Stimulated activated CD4-positive, alpha-beta T cell treated with anti-CD3 and anti-CD28 coated beads, Interleukin-1b, Interleukin-23, amount 100 ng/mL, for 1 hour (primary cell): ENCODE data around the gene MAD1L1.

Source experiments
- DNase-seq, 2 donors: peaks; one replicate each; pipeline ENCODE4 v3.0.0-alpha.2; 2020; ENCODE audit warnings: low read depth in 2 of 2

MAD1L1 gene

DNA sequence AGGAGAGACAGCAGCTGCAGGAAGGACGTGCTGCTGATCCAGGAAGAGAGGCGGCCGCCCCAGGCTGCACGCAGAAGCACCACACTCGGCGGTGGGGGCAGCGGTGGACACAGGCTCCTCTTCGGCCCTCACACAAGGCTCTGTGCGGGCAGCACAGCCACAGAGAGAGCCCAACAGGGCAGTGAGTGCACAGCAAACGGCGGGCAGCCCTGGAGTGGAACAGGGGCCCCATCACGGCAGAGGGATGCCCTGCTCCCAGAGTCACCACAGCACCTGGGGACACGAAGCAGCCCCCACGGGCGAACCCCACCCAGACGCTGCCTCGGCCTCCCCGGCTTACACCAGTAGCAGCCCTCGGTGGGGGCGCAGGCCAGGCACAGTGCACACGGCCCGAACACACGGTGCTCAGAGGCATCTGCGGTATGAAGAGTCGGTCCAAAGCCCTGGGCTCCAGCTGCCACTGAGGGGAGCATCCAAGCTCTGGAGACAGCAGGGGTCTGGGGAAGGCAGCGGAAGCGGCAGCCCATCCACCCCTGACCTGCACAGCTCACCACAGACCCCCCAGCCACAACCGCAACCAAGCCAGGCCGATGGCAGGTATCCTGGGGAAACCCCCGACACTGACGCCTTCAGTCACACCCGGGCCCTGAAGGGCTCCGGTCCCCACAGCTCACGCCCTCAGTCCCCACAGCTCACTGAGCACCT, 26.1 kb upstream of the MAD1L1 start:
- DNase-seq, result no peak

DNA sequence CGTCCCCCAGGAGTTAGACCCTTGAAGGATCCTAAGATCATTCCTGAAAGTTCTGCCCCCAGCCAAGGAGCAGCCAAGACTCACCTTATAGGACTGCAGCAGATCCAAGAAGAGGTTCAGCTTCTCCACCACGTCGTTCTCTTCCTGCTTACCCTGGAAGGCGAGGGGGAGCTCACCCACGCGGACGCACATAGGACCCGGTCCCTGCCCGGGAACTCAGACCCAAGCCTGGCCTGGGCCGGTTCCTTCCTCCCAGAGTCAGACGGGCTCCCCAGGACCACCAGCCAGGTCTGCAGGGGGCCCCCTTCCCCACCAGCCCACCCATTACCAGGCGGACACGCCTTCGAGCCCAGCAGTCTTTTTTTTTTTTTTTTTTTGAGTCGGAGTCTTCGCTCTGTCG, 24.9 kb upstream of the MAD1L1 start:
- no peak for DNase-seq

DNA sequence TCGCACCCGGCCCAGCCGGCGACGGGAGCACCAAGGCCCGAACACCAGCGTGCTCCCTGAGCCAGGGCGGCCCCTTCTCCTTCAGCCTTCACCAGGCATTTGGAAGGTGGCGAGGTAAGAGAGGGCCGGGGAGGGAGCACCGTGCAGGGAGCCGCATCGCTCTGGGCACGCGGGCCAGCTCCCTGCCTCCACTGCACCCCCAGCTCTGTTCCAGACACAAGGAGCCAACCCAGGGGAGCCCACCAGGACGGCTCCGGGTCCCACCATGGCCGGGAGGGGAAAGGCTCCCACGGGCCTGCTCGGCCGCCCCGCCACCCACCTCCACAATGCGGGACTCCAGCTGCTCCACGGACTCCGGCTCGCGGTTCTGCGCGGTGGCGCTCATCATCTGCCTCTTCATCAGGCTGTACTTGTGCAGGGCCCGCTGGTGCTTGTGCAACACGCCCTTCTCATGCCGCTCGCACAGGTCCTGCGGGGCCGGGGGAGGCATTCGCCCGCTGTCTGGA, 24.4 kb upstream of the MAD1L1 start:
- no peak for DNase-seq

DNA sequence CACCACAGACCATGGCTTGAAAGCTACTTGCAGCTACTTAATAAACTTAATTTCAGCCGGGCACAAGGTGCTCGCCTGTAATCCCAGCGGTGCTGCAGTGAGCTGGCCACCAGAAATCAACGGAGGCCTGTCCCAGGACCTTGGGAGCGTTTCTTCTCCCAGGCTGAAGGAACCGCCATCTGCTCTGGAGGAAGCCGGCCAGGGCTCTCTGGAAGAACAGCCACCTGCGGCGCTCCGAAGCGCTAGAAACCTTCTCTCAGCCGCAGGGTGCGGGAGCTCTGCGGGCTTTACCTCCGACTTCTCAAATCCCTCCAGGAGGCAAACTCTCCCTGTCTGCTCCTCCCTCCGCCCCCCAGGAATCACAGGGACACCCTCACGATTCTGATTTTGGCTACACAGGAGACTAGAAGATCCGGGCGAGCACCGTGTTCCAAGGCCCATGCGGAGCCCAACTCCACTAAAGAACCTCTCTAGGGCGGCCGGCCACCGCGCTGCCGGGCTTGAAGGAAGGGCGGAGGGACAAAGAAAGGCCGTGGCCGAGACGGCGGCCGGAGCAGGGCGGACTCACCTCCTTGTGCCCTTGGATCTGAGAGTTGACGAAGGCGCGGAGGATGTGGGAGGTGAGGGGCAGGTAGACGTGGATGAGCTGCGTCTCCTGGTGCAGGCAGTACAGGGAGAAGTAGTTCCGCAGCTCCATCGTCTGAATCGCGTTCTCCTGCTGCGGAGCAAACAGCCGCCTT, 23.7 kb upstream of the MAD1L1 start:
- DNase-seq, result no peak

DNA sequence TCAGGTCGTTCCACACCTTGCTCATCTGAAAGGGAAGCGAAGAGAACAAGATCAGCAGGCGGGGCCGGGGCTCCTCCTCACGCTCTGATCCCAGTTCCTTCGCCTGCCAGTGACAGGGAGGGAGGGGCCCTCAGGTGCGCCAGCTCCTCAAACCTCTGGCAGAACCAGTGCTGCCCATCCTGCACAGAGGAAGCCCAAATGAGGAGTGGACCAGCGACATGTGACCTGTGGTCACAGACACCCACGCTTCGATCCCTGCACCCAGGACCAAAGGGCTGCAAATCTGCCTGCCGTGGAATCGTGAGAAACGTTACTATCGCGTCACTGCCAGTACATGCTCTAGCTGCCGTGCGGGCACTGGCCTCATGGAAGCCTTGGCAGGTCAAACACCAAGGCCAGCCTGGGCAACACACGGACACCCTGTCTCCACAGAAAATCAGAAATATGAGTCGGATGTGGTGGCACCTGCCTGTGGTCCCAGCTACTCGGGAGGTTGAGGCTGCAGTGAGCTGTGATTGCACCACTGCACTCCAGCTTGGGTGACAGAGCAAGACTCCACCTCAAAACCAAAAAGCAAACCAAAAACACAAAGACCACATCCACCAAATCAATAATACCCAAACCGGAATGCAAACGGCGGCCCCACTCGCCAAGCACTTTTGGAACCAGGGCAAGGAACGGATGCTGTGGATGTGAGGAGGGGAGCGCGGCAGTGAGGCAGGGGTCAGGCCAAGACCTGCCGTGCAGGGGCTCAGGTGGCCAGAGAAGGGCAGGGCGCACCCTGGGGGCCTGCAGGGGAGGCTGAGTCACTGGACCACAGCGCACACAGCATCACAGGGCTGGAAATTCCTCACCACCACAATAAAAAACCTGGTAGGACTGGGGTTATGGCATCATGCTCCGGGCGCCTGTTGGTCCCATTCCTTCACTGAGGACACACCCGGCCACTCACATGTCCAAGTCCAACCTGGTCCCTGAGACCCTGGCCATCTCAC, 22.7 kb upstream of the MAD1L1 start:
- DNase-seq, result no peak

DNA sequence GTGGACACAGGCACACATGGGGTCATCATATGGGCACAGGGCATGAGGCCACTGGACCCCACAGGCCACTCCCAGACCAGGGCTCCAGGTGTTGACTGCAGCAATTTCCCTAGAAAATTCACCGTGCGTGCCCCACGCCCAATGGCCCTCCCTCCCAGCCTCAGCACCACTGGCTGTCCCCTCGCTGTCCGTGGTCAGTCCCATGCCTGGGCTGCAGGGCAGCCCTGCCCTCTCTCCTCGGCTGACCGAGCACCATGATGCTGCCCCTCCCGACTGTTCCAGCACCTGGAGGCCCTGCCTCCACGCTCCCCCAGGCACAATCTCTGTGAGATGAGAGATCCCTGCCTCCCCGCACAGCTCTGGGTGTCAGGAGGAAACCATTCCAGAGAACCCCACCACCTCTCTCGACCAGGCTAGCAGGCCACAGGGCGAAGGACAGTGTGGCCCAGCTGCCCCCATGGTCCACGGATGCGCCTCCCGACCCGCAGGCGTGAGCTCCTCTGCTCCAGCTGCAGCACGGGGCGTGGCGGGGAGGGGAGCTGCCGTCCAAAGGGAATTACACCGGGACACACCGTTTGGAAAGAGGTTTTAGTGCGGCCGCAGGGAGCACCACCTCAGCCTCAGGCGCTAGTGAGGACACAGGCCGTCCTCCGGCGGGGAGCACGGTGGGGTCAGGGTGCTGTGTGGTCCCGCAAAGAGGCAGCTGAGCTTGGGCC, 21.8 kb upstream of the MAD1L1 start:
- no peak for DNase-seq

DNA sequence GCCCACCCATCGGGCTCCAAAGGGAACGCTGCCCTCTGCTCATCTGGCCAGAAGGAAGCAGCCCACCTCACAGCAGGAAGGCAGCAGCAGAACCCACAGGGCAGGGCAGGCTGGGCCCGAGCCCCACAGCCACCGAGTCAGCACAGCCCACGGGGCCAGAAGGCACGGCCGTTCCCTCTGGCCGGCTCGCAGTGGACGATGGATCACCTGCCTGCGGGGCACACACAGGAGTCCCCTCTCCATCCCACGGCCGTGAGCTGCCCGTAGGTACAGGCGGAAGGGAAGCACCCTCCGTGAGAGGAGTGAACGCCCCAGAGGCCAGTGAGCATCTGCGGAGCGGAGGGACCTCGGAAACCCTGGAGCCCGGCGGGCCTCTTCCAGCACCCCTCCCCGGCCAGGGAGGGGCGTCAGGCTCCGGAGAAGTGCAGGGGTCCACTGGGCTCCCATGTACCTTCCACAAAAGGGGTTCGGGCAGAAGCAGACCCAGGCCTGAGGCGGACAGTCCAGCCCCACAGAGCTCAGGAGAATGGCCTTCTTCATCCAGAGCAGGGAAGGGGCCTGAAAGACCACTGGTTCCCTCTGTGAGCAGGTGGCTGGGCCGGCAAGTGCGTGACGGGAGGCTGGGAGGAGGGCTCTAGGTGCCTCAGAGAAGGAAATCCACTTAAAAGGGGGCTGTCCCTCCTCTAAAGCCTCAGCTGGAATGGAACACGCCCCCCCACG, 20.9 kb upstream of the MAD1L1 start:
- DNase-seq, result no peak

DNA sequence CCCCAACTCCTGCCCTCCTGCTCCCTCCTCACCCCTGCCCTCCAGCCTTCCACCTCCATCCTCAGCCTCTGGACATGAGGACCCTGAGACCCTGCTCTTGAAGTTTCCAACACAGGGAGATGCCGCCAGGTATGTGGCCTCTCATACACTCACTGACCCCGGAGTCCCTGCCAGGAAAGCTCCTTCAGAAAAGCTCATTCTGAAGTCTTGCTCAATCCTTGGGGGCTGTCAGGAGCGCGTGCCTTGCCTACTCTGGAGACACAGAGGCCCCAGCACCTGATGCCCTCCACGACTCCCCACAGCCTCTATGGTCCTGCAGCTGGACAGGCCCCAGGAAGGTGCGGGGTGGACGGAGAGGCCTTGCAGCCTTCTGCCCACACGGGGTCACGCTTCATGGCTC, 20.3 kb upstream of the MAD1L1 start:
- DNase-seq, result no peak

DNA sequence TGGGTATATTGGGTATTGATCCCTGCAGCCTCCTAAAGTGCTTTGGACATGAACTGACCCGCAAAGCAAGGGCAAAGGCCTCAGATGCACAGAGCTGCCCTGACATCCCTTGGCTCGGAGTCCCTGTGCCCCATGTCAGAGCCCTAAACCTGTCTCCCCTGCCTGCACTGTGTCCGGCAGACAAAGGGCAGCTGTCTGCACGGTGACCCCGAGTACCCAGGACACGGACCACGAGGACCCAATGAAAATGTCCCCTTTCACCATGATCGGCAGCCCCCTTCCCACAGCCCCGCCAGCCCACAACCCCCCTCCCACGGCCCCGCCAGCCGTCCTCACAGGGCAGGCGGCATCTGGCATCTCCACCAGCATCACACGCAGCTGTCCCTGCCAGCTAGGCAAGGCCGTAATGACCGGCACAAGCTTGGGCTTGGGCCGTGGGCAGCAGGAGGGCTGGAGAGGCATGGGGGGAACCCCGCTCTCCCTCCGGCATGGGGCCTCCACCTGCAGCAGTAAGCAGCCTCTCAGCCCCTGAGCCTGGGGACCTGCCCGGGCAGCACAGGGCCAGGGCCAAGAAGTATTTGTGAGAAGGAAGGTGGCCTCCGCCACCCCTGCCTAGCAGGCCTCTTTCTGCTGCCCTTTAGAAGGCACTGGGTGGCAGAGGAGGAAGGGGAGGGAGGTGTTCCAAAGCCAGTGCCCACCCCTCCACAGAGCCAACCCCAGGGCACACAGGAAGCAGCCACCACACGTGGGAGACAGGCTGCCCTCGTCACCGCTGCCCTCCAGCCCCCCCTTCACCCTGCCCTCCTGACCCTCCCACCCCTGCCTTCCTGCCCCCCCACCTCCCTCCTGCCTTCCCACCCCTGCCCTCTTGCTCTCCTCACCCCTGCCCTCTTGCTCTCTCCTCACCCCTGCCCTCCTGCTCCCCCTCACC, 19.4 kb upstream of the MAD1L1 start:
- DNase-seq, result no peak

DNA sequence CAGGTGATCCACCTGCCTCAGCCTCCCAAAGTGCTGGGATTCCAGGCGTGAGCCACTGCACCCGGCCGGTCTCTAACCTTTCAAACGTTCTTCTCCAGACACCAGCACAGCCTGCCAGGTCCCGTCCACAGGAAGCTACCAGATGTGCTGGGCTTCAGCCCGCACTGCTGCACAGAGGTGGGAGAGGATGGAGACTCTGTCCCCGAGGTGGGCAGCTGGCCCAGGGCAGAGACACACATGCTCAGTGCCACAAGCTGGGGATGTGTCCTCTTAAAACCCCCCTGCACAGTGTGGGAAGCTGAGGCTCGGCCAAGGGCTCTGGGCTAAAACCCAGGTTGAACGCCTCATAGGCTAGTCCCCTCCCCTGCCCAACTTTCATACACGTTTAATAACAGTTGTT, 18.6 kb upstream of the MAD1L1 start:
- DNase-seq, result no peak

DNA sequence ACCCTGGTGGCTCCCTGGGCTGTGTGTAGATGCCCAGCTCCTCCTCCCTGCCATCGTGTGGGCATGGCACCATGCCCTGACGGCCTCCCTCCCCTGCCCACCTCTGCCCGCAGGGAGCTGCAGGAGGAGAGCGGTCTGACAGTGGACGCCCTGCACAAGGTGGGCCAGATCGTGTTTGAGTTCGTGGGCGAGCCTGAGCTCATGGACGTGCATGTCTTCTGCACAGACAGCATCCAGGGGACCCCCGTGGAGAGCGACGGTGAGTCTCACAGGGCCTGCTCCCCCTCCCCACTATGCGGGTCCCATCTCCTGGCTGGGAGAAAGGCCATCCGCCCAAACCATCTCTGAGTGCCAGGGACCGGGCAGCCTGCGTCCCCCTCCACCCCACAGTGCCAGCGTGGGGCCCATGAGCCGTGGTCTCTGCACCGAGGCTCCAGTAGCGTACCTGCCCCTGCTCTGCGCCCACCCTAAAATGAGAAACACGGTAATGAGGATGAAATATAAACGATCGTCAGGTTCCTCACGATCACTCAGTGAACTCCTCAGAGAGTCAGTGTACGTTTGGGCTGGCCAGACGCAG, 17.1 kb upstream of the MAD1L1 start:
- no peak for DNase-seq

DNA sequence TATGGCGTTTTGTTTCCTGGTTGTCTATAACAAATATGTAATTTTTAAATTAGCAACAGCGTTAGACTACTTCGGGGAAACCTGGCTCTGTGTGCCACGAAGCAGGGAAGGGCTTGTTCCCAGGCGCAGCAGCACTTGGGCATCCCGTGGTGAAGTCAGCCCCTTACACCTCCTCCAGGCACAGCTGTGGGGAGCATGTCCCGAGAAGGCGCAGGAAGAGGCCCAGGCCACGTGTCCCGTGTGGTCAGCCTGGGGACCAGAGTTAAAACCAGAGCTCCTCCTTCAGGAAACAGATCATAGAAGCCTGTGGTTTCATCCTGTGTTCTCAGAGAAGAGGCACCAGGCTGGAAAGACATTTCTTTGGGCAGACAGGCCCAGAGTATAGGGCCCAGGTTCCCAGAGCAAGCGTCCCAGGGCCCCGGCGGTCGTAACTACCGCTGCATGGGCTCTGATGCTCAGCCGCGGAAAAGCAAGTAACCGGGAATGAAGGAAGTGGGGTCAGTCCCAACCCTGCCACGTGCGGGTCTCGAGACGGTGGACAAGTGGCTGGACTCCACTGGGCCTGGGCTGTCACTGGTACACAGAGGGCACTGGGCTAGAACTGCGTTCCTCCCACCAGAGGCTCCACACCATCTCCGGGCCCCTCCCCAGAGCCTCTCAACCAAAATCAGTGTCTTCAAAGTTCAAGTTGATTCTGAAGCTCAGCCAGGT, 16.4 kb upstream of the MAD1L1 start:
- DNase-seq, result no peak

DNA sequence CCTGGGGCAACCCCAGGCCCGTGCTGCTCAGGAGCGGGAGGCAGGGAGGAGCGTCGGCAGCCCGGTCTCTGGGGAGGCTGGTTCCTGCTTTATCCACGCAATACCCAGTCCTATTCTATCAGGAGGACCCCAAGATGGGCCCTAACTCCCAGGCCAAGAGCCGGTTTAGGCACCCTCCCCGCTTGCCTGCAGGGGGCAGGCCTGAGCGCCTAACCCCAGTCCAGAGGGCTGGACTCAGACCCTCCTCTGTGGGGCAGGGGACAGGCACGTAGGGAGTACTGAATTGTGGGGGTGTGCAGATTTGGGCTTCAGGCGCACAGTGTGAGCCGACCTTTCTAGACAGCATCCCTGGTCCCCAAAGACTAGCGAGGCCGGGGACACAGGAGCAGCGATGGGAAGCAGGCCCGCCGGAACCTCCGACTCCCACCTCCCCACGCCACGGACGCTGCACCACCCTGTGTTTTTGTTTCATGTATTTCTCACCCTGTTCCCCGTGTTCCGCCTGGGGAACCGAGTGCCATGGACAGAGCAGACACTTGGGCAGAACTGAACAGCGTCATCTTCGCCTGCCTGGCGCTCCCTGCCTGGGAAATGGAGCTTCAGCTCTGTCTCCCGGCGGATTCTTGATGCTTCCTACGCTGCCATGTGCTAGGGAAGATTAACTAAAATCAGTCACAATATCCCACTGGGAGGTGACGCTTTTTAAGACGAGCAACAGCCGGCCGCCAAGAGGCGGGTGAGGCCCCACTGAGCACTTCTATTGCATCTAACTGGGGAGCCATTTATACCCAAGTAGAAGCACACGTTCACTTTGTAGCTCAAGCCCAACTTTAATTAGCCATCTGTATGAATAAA, 14.6 kb upstream of the MAD1L1 start:
- no peak for DNase-seq

DNA sequence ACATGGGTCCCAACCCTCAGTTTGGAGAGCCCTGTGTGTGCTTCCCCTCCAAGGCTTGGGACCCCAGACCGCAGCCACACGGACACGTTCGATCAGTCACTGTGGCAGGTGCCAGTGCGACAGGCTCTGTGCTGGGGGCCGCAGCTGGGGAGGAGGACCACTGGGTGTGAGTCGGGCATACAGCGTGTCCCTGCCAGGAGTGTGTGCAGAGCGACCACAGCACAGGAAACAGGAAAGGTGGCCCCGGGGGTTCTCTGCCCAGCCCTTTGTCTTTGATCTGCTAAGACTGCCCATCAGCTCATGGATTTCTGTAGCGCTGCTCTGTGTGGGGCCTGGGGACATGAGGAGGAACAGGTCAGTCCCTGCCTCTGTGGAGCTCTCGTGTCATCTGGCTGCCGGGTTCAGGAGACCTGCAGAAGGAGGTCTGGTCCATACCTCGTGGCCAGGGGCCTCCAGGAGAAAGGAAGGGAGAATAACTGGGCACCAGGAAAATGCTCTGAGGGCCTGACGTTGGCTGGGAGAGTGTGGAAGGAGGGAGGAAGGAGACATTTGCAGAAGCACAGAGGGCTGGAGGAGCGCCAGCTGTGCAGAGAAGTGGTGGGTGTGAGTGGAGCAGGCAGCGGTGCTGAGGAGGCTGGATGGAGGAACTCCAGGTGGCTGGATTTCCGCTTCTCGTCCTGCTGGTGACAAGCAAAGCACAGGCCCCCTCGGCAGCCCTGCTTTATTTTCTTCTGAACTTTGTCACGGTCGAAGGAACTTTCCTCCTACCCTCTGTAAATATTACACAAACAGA, 13.3 kb upstream of the MAD1L1 start:
- no peak for DNase-seq

DNA sequence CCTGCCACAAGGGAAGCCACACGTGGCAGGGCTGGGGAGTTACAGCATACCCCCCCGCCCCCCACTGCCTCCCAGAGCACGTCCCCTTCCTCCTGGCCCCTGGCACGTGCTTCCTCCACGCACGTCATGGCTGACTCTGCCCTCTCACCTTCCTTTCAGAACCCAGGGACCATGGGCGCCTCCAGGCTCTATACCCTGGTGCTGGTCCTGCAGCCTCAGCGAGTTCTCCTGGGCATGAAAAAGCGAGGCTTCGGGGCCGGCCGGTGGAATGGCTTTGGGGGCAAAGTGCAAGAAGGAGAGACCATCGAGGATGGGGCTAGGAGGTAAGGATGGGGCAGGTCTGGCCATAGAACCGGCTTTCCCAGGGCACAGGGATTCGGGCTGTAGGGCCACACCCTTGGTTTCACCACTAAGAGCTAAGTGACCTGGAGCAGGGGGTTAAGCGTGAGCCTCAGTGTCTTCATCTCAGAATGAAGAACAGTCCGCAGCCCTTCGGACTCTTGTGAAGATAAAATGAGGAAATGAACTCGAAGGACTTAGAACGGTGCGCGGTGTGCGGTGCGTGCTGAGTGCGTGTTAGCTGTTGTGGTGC, 11.8 kb upstream of the MAD1L1 start:
- DNase-seq, result no peak

DNA sequence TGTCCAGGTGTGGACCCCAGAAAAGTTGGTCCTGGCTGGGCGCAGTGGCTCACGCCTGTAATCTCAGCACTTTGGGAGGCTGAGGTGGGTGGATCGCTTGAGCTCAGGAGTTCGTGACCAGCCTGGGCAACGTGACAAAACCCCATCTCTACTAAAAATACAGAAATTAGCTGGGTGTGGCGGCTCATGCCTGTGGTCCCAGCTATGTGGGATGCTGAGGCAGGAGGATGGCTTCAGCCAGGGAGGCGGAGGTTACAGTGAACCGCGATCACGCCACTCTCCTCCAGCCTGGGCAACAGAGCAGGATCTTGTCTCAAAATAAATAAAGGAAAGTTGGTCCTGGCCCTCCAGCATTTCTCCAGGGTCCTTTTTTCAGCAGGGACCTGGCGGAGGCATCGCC, 10.7 kb upstream of the MAD1L1 start:
- DNase-seq, result no peak
